GM19351 (cell line): ENCODE results near the gene SLFN12.
A peak's percentile ranks its signal among the peaks of the same experiment; 100 is the strongest.
"Not testable (repeated sequence)": the region's sequence is repeated elsewhere in the genome, so short reads cannot be mapped to it uniquely, and the experiment has no call there.

Experiments
- ATAC-seq: cut with Tn5 transposase; IDR thresholded peaks from one replicate; pipeline ENCODE4 v1.9.1; 2021; ENCODE audit warnings: mild to moderate bottlenecking, moderate library complexity; ENCODE audit not compliant: unreplicated experiment

Gene SLFN12

DNA sequence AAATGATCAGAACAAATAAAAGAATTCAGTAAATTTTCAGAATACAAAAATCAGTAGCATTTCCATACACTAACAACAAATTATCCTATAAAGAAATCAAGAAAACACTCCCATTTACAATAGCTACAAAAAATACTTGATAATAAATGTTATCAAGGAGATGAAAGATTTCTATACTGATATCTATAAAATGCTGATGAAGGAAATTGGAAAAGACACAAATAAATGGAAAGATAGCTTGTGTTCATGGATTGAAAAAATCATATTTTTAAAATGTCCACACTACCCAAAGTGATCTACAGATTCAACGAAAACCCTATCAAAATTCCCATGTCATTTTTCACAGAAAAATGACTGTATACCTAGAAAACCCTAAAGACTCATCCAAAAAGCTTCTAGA lies 18.1 kb downstream of the SLFN12 start:
- ATAC-seq: no peak

DNA sequence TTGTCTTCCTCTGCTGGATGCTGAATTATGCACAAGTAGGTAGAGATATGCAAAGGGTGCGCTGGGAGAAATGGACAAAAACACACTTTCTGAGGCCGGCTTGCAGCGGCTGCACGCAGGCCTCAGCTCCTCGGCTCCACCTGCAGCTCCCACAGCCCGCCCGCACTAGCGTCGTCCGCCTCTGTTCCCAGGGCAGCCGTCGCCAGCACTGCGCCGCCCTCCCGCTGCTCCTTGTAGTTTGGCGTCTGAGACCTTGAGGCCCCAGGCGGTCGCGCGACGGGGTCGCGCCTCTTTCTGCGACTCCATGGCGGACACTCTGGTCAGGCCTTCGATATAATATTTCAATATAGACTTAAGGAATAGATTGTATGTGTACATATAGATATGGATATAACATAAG lies 24.8 kb downstream of the SLFN12 start:
- no peak for ATAC-seq

DNA sequence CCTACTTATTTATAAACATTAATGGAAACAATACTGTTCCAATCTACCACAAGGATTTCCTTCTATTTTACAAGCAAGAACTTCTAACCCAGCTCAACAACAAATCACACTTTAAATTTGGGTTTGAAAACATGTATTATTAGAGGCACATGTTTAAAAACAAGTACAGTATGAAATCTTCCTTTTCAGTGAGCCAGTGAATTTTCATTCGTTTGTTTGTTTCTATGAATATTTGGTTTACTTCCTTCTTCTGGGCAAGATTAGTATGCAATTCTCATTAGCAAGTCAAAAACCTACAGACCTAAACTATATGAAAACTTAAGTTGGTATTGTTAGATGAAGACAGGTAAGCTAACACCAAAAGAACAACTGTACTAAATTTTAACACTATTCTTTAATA lies 25.7 kb downstream of the SLFN12 start:
- no peak for ATAC-seq

DNA sequence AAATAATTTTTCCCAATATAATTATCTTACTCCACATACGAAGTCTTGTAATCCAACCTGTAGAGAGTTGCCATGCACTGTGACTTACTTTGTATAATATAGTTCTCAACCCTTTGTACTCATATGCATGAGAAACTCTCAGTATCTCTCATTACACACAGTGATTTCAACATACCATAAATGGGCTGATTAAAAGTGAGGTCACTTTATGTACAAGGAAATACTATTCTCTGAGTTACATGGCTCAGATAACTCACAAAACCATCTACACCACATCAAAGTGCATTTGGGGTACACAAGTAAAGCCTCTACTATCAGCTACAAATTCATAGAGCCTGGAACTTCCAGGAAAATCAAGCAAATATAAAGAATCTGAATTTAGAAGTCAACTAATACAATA lies 27.9 kb downstream of the SLFN12 start:
- ATAC-seq: no peak

DNA sequence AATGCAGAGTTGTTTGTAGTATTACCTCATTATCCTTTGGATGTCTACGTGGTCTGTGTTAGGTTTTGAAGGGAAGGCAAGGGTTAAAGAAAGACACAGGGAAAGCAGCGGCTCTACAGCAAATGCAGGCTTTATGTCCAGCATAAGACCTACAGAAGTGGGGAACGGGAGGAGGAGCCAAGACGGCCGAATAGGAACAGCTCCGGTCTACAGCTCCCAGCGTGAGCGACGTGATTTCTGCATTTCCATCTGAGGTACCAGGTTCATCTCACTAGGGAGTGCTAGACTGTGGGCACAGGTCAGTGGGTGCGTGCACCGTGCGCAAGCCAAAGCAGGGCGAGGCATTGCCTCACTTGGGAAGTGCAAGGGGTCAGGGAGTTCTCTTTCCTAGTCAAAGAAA lies 38.5 kb downstream of the SLFN12 start:
- ATAC-seq: not testable (repeated sequence)

DNA sequence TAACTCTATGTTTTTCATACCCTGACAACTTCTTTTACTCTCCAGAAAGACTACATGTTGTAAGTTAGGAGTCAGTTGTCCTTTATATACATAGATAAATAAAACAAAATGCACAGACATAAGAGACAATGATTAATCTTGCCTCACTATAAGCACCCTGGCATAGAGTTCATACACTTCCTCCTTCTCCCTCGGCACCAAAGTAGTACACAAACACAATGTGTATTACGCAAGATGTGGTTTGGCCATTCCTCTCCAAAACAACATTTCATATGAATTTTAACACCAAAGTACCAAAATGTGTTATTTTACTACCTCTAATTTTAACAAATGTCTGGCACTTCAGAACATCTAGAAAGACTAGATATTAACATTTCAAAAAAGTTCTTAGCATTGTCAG lies 41.6 kb downstream of the SLFN12 start:
- no peak for ATAC-seq

DNA sequence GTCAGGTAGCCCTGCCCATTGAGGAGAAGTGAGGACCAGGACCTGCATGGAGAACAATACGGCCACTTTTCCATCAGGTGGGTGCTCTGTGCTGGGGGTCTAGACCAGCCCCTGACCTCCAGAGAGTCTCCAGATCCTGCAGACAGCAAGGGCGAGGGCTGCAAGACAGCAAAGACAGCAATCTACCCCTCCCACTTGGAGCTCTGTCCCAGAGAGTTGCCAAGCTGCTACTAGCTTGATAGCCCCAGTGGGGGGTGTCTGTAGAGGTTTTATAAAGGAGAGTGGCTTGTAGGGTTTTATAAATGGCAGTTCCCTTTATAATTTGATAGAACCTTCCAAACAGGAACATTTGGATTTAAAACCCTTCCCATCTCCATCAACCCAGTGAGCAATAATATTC lies 42.1 kb downstream of the SLFN12 start:
- no peak for ATAC-seq

DNA sequence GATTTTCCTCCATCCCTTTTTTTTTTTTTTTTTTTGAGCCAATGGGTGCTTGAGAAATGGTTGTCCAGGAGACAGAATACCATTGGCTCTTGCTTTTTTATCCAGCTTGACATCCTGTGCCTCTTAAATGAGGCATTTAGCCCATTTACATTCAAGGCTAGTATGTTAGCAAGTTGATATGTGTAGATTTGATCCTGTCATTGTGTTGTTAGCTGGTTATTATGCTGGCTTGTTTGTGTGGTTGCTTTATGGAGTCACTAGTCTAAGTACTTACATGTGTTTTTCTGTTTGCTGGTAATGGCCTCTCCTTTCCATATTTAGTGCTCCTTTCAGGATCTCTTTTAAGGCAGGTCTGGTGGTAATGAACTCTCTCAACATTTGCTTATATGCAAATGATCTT lies 44.8 kb downstream of the SLFN12 start:
- ATAC-seq: no peak

DNA sequence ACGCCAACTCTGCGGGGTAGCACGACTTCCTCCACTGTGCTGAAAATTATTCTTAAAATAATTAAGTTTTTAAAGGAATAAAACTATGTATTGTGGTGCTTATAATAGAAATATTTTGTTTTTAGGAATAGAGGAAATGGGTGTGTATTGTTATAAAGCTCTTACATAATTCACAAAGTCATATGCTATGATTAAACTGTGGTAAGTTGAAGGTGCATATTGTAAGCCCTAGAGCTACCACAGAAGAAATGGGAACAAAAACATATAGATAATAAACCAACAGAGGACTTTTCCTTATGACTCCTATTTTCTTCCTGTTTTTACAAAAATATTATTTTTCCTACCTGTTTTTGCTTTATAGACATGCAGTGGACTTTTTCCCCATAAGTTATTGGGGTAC lies 54.6 kb downstream of the SLFN12 start:
- no peak for ATAC-seq

DNA sequence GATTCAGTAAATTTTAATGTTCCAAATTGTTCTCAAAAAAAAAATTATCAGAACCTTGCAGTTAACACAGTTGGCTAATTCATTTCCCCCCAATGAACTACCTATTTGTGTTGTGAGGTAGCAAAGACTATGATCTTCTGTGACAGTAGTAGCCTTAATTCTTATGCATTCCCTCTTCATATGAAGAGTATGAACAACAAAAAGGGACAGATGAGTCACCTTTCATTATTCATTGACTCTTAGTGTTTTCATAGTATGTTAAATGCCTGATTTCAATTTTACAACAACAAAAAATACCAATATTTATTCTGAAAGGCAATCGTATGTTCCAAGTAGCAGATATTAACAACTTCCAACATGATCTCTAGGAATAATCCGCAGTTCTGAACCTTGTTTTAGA lies 55.2 kb downstream of the SLFN12 start:
- ATAC-seq: no peak

DNA sequence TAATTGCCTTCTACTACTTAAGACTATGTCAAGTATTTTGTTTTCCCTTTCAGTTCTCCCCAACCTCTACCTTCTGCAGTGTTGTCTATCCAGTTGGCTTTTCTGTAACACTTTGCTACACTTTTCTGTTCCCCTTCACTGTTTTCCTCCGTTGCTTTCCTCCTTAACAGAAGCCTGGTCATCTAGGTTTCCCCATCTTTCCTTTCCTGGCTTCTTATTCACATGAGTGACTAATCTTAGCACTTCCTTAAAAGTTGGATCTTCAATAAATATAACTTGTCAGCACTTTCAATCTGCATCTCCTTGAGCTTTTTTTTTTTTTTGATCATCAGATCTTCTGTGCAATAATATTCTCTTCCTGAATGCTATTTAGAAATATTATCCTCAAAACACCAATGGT lies 56.1 kb downstream of the SLFN12 start:
- ATAC-seq: no peak

DNA sequence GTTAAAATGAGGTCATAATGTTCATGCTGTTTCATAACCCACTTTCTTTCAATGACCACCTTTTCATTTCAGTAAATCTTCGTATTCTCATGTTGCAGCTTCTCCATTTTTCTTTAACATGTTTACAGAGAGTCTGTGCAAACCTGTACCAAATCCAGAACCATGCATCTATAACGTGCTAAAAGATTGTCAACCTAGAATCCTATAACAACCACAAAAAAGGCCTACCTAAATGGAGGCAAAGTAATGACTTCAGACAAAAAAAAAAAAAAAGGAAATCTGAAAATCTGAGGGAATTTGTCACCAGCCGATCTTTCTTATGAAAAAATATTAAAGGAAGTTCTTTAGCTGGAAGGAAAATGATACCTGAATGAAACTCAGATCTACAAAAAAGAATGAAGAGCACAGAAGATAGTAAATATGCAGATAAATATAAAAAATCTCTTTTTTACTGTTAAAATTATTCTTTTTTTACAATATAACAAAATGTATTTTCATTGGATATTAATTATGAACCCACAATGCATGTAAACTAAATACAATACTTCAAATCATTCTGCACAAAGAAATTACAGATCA lies 57.4 kb downstream of the SLFN12 start:
- ATAC-seq: no peak

DNA sequence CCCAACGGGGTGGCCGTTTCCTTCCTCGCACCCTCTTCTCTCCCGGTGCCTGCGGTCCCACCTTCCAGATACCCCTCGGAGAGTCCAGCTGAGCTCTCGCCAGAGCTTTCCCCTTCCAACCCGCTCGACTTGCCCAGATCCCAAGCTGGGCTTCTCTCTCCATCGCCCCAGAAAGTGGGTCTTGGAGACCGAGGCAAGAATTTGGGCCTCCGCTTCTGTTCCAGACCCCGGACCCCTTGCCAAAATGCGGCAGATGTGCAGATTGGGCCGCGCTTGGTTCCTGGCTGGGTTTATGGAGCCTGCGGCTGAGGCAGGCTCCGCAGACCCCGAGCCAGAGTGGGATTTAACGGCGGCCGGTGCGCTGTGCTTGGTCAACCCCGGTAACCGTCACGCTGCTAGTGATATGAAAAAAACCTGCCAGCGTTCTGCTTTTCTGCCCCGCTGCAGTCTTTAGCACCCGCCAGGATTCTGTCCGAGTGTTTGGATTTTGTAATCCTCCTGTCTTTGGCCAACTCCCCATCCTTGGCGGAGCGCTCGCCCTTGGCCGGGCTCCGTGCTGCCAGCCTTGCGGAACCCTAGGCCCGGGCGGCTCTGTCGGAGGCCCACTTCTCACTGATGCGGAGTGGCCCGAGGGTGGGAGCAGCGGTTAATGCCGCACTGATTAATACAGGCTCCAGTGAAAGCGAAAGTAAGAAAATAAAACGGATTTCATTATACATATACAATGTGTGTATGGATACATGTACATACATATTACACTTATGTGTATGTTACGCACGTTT lies 58.1 kb downstream of the SLFN12 start:
- no peak for ATAC-seq

DNA sequence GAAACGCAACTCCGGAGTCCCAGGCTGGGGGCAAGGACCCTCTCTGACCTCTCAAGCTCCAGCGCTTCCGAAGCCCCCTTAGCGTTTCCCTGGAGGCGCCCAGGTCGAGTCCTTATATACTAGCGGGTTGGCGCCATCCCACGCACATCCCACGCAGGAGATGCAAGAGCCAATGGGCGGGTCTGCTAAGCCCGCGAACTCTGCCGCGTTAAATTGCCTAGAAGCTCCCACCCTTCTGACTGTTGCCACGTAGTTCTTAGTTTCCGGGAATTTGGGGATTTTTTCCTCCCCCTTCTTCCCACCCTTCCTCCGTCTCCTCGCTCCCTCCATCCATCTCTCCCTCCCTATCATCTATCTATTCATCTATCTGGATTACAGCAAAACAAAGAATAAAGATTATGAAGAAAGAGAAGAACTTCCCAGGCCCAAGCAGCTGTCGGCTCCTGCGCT lies 58.7 kb downstream of the SLFN12 start, which contains the start of gene SLFN11:
TSS of gene SLFN11 (minus strand) at position 88 of the 450 bp plus-strand sequence. CDS start 9,814 bp downstream, outside the sequence.
- no peak for ATAC-seq

DNA sequence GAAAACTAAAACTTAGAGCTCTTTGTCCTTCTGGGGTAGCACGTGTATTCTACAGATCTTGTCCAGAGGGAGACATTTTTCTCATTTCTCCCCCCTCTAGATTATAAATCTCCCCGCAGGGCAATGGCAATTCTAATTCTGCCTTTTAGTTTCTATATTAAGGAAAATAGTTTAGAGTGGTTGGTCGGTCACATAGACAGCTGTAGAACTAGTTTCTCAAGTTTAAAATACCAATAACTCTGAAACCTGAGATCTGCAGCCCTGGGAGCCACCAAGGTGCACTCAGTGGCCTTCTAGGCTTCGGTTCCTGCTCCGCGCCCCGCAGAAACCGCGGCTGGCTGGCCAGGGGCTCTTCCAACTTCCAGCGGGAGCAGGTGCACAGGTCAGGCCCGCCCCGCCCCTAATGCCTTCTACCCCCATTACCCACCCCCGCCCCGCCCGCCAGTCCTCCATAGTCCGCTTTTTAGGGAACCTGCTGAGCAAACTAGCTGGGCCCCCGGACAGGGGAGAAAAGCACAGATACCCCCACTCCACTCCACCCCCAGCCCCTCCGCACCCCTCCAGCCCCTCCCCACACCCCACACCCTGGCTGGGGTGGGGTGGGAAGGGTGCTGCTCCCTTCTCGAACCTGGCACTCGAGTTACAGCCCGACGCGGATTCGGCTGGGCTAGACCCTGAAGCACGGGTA lies 59.3 kb downstream of the SLFN12 start:
- no peak for ATAC-seq

DNA sequence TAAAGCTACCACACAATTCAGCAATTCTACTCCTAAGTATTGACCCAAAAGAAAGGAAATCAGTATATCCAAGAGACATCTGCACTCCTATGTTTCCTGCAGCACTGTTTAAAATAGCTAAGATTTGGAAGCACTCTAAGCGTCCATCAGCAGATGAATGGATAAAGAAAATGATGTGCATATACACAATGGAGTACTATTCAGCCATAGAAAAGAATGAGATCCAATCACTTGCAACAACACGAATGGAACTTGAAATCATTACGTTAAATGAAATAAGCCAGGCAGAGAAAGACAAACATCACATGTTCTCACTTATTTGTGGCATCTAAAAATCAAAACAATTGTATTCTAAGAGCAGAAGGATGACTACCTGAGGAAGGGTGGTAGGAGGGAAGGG lies 60.4 kb downstream of the SLFN12 start:
- ATAC-seq: no peak

DNA sequence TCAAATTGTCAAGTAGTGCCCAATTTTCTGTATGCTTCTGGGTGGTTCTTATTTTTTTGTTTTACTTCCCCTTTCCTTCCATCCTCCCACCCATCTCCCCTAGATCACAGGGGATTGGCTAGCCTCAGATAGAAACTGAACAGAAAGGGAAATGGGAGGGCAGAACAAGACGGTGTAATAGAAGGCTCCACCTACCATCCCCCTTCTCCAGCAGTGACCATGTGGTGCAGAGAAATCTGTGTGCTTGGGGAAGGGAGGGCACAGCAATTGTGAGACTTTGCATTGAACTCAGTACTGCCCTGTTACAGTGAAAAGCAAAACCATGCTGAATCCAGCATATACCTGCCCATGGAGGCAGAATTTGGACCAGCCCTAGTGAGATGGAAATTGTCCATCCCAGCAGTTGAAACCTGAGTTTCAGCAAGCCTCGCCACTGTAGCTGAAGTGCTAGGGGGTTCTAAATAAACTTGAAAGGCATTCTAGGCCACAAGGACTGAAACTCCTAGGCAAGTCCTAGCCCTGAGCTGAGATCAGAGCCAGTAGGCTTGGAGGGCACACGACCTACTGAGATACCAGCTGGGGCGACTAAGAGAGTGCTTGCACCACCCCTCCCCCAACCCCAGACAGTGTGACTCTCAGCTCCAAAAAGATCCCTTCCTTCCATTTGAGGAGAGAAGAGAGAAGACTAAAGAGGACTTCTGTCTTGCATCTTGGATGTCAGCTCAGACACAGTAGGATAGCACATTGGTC lies 64.0 kb downstream of the SLFN12 start:
- peak; percentile 97 for ATAC-seq

DNA sequence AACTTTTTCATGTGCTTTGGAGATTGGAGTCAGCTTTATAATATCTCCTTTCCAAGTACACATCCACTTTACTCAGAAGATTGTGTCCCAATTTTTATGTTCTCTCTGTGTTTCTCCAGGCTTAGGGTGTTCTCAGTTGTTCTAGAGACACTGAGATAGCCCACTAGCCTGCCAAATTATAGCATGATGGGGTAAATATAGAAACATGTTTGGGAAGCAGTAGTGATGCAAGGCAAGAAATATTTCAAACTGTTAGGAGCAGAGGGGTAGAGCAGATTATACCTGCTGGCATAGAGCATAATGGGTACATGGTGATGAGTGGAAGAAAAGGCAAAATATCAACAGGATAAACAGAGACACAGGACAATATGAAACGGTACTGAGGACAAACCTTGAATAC lies 71.3 kb downstream of the SLFN12 start:
- ATAC-seq: no peak
